Vagina (tissue), 2 donors: Measurements from ENCODE around the gene FARP2. TPM values are rescaled to one million over a fixed set of nuclear protein-coding genes. Genes with fewer than 3 reads are reported as not detected.
"Not testable (repeated sequence)": the region's sequence is repeated elsewhere in the genome, so short reads cannot be mapped to it uniquely, and the experiment has no call there.

Experiments
- DNase-seq, 2 donors: peaks; one replicate each; pipeline ENCODE4 v3.0.0-alpha.2; 2017; ENCODE audit errors: extremely low spot score in 2 of 2
- H3K27ac ChIP-seq: fragments of 200-600 bp; sonication (generic); one replicate; pipeline ENCODE4 v1.5.1; 2019
- H3K27me3 ChIP-seq: fragments of 200-600 bp; sonication (generic); one replicate; pipeline ENCODE4 v1.5.1; 2019
- H3K36me3 ChIP-seq, 2 donors: fragments of 200-600 bp; sonication (generic); one replicate each; pipeline ENCODE4 v1.5.1; 2017 to 2019
- H3K4me1 ChIP-seq: fragments of 200-600 bp; sonication (generic); one replicate; pipeline ENCODE4 v1.5.1; 2019
- H3K4me3 ChIP-seq, 2 donors: fragments of 200-600 bp; sonication (generic); 1 replicate in 1 of 2; 2 replicates in 1 of 2; pipeline ENCODE4 v1.5.1; 2016 to 2019
- H3K9me3 ChIP-seq: fragments of 200-600 bp; sonication (generic); one replicate; pipeline ENCODE4 v1.5.1; 2019
- CTCF ChIP-seq, 3 experiments: fragments of 450-650 bp in 2 of 3; fragments of 200-600 bp in 1 of 3; sonication (generic) in 1 of 3; IDR thresholded peaks; one replicate each; pipeline ENCODE4 v1.5.1; 2017 to 2019; ENCODE audit warnings: antibody characterized with exemption in 3 of 3, mild to moderate bottlenecking in 2 of 3, moderate library complexity in 2 of 3
- POLR2A ChIP-seq, 2 donors: fragments of 450-650 bp; IDR thresholded peaks; one replicate each; pipeline ENCODE4 v1.6.1; 2017; ENCODE audit warnings: antibody characterized with exemption in 2 of 2, mild to moderate bottlenecking in 2 of 2, moderate library complexity in 2 of 2
- POLR2AphosphoS5 ChIP-seq, 2 donors: sonication (generic); formaldehyde crosslinking; IDR thresholded peaks; one replicate each; pipeline ENCODE4 v1.9.0; 2017; ENCODE audit warnings: antibody characterized with exemption in 2 of 2, mild to moderate bottlenecking in 2 of 2, low read depth in 1 of 2; ENCODE audit not compliant: insufficient read depth in 1 of 2
- intact Hi-C: fragments of 100-400 bp; cut with DNase I; formaldehyde crosslinking; loops from one replicate; pipeline ENCODE4 v1.15.1; 2023
- total RNA-seq: library from RNA; depleted of rRNA; stranded (reverse); fragments of >200 nt; gene quantifications from one replicate; pipeline ENCODE4 v1.2.3, GENCODE V29; 2016

The FARP2 gene
- total RNA-seq, 1 donor from 2014 or later = 32.9 TPM

- H3K27me3 ChIP-seq = no peaks in the 10 kb centered on the region
- no peak for TF ChIP-seq POLR2AphosphoS5 (IDR thresholded peaks at IDR 0.05; ENCODE audit: insufficient read depth in 1 of 2, low read depth in 1 of 2)
- TF ChIP-seq POLR2A (IDR thresholded peaks at IDR 0.05) = no peak
- TF ChIP-seq CTCF (IDR thresholded peaks at IDR 0.05) = no peak
- peaks cover 29% of the 10 kb centered on the region for H3K4me1 ChIP-seq
- no peak for DNase-seq
- no peak overlapping the region for H3K4me3 ChIP-seq
- H3K9me3 ChIP-seq = no peaks in the 10 kb centered on the region
- intact Hi-C loops = no loop called here
- H3K27ac ChIP-seq = no peak overlapping the region
- H3K36me3 ChIP-seq = peaks cover 0 to 14% of the 10 kb centered on the region in 2 donors
These were observed 16.4 kb downstream of the FARP2 start for GRCh38 chr2:241372361-241372992.

GRCh38 chr2:241373446-241373845, 17.4 kb downstream of the FARP2 start:
- Histone ChIP-seq H3K27me3 (no peaks in the 10 kb centered on the region), H3K9me3 (no peaks in the 10 kb centered on the region), H3K4me3 (no peak overlapping the region), H3K27ac (no peak overlapping the region), H3K4me1 (peaks cover 25% of the 10 kb centered on the region), H3K36me3 (peaks cover 0 to 14% of the 10 kb centered on the region in 2 donors)
- intact Hi-C loops = no loop called here
- no peak for TF ChIP-seq CTCF (IDR thresholded peaks at IDR 0.05)
- no peak for TF ChIP-seq POLR2AphosphoS5 (IDR thresholded peaks at IDR 0.05; ENCODE audit: insufficient read depth in 1 of 2, low read depth in 1 of 2)
- no peak for TF ChIP-seq POLR2A (IDR thresholded peaks at IDR 0.05)
- DNase-seq = no peak

- H3K9me3 ChIP-seq, DNase-seq, H3K27ac ChIP-seq, H3K27me3 ChIP-seq, H3K4me3 ChIP-seq, intact Hi-C loops: not testable (repeated sequence)
- Histone ChIP-seq H3K36me3 (peaks cover 0 to 14% of the 10 kb centered on the region in 2 donors), H3K4me1 (peaks cover 30% of the 10 kb centered on the region)
These were observed 17.8 kb downstream of the FARP2 start for GRCh38 chr2:241373906-241374305.

GRCh38 chr2:241375300-241375699, 19.2 kb downstream of the FARP2 start:
- Histone ChIP-seq H3K9me3 (no peaks in the 10 kb centered on the region), H3K36me3 (peaks cover 0 to 14% of the 10 kb centered on the region in 2 donors), H3K4me3 (no peak overlapping the region), H3K27ac (no peak overlapping the region), H3K27me3 (no peaks in the 10 kb centered on the region), H3K4me1 (peaks cover 40% of the 10 kb centered on the region)
- intact Hi-C loops = no loop called here
- no peak for TF ChIP-seq POLR2A (IDR thresholded peaks at IDR 0.05)
- TF ChIP-seq CTCF (IDR thresholded peaks at IDR 0.05) = no peak
- TF ChIP-seq POLR2AphosphoS5 (IDR thresholded peaks at IDR 0.05; ENCODE audit: insufficient read depth in 1 of 2, low read depth in 1 of 2) = no peak
- no peak for DNase-seq

GRCh38 chr2:241376808-241377207, 20.7 kb downstream of the FARP2 start:
- H3K4me1 ChIP-seq = peaks cover 53% of the 10 kb centered on the region
- no peak overlapping the region for H3K27ac ChIP-seq
- TF ChIP-seq CTCF (IDR thresholded peaks at IDR 0.05) (no peak), POLR2AphosphoS5 (IDR thresholded peaks at IDR 0.05; ENCODE audit: insufficient read depth in 1 of 2, low read depth in 1 of 2) (no peak), POLR2A (IDR thresholded peaks at IDR 0.05) (no peak)
- no peaks in the 10 kb centered on the region for H3K27me3 ChIP-seq
- DNase-seq = no peak
- peaks cover 0 to 14% of the 10 kb centered on the region in 2 donors for H3K36me3 ChIP-seq
- intact Hi-C loops = no loop called here
- no peaks in the 10 kb centered on the region for H3K9me3 ChIP-seq
- H3K4me3 ChIP-seq = no peak overlapping the region
